Stromal cell of bone marrow (primary cell): ENCODE results near the gene VPS35.

Experiments used
- DNase-seq: peaks from one replicate; pipeline ENCODE4 v3.0.0-alpha.2; 2012; ENCODE audit warnings: low read depth

The VPS35 gene

DNA sequence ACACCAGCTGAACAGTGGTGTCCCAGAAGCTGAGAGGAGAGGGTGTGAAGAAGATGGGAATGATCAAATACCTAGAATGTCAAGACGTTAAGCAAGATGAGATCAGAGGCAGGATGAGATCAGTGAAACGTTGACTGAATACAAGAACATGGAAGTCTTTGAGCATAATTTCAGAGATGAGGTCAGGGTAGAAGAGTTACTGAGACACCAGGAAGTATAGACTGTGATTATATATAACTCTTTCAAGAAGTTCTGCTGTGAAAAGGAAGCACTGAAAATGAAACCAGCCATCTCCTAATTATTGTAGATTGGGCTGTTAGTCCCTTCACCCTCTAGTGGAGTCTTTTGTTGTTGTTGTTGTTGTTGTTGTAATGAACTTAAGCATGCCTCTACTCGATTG, 76.9 kb downstream of the VPS35 start:
- DNase-seq, result no peak

DNA sequence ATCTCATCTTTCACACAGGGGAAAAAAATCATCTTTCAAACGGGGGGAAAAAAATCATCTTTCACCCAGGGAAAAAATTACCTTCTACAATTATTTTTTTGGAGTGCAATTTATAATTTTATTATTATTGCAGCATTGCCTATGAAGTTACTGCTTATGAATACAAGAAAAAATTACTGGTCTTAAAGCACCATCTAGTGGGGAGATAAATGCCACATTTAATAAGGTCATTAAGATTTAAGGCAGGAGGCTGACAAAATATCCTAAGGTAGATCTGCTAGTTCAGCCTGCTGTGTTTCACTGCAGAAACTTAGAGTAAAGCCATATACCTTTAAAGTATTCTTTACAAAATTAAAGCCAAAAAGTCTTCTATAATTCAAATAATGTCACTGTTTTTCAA, 81.4 kb downstream of the VPS35 start:
- peak; percentile 48 for DNase-seq

DNA sequence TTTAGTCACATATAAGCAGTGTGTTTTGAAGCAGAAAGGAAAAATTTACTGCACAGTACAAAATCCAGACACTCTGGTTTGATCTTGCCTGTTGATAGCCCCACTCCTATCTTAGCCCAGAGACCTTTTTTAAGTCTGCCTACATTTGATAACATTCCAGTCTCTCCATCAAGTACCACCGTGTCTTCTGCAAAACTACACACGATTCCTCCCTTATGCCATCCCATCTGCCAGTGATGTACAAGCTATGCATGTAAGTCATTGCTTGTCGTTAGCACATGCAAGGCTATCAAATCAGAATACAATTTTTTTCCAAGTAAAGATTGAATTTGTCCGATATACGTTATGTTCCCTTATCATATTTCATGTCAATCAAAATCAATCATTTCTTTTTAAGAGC, 82.7 kb downstream of the VPS35 start:
- no peak for DNase-seq
